ENCODE results near the gene MAP4K3. TPM values are rescaled to one million over a fixed set of nuclear protein-coding genes. Genes with fewer than 3 reads are reported as not detected.

The MAP4K3 gene
- total RNA-seq, 6 experiments from 2014 or later, result 28.7 to 34.4 (median 30.7) TPM

DNA sequence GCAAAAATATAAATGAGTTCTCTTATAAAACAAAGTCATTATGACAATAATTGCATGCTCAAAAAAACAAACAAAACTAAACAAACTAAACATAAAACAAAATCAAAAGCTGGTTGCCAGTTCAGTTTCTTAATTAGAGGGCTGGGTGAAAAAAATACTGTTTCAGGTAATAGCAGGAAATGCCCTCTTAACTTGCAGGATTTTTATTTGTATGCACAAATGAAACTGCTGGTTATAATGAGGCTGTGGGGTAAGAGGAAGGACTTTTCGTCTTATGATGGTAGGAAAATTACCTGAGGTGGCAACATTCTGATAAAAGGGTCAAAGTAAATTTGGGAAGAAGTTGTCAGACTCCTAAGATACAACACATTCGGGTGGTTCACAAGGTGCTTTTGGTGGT lies 171.8 kb downstream of the MAP4K3 start:
- H3K4me1 Mint-ChIP-seq (ENCODE audit: low read depth), result peaks cover 12% of the 10 kb centered on the region
- H3K27ac Mint-ChIP-seq, result no peak overlapping the region
- DNase-seq, result no peak
- TF ChIP-seq, protein P1, sequence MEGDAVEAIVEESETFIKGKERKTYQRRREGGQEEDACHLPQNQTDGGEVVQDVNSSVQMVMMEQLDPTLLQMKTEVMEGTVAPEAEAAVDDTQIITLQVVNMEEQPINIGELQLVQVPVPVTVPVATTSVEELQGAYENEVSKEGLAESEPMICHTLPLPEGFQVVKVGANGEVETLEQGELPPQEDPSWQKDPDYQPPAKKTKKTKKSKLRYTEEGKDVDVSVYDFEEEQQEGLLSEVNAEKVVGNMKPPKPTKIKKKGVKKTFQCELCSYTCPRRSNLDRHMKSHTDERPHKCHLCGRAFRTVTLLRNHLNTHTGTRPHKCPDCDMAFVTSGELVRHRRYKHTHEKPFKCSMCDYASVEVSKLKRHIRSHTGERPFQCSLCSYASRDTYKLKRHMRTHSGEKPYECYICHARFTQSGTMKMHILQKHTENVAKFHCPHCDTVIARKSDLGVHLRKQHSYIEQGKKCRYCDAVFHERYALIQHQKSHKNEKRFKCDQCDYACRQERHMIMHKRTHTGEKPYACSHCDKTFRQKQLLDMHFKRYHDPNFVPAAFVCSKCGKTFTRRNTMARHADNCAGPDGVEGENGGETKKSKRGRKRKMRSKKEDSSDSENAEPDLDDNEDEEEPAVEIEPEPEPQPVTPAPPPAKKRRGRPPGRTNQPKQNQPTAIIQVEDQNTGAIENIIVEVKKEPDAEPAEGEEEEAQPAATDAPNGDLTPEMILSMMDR (IDR thresholded peaks at IDR 0.05), result no peak
- H3K36me3 Mint-ChIP-seq (ENCODE audit: low read depth), result peaks cover 30% of the 10 kb centered on the region
- no peaks in the 10 kb centered on the region for H3K9me3 Mint-ChIP-seq
- H3K4me3 Mint-ChIP-seq, result no peak overlapping the region
- no peaks in the 10 kb centered on the region for H3K27me3 Mint-ChIP-seq (ENCODE audit: insufficient read depth)

DNA sequence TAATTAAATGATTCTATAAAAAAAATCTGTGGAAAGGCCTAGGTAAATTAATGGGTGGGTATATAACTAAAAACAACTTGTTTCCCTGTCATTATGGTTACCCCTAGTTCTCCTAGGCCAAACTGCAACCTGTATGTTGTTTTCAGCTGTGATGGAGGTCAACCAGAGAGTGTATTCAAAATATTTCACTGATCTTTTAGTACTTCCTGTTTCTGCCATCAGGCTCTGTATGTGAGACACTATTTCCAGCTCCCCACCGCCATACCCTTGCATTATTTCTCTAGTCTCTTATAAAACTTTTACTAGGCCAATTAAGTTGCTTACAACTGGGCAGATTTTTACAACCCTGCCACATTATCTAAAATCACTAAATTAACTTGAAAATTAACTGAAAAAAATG lies 172.4 kb downstream of the MAP4K3 start:
- H3K4me1 Mint-ChIP-seq (ENCODE audit: low read depth), result peaks cover 12% of the 10 kb centered on the region
- peak overlapping the region; percentile 9; the same call in 1 of the 2 replicates for H3K27ac Mint-ChIP-seq
- TF ChIP-seq, protein P1 (IDR thresholded peaks at IDR 0.05), result no peak

DNA sequence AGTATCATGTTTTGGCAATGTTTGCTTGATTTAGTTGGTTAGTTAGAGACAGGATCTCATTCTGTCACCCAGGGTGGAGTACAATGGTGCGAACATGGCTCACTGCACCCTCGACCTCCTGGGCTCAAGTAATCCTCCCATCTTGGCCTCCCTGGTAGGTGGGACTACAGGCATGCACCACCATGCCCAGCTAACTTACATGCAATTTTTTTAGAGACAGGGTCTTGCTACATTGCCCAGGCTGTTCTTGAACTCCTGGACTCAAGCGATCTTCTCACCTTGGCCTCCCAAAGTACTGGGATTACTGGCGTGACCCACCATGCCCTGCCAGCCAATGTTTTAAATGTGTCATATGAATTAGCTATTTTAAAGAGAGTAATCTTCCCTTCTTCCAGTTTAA lies 177.0 kb downstream of the MAP4K3 start:
- DNase-seq, result no peak
- H3K27ac Mint-ChIP-seq, result no peak overlapping the region
- H3K27me3 Mint-ChIP-seq (ENCODE audit: insufficient read depth), result no peaks in the 10 kb centered on the region
- peaks cover 32% of the 10 kb centered on the region for H3K36me3 Mint-ChIP-seq (ENCODE audit: low read depth)
- no peaks in the 10 kb centered on the region for H3K4me1 Mint-ChIP-seq (ENCODE audit: low read depth)
- no peaks in the 10 kb centered on the region for H3K9me3 Mint-ChIP-seq
- TF ChIP-seq, protein P1 (IDR thresholded peaks at IDR 0.05), result no peak
- no peak overlapping the region for H3K4me3 Mint-ChIP-seq

More for the DNA sequence above, 172.4 kb downstream of the MAP4K3 start:
- Mint-ChIP-seq H3K36me3 (ENCODE audit: low read depth) (peaks cover 30% of the 10 kb centered on the region), H3K9me3 (no peaks in the 10 kb centered on the region), H3K27me3 (ENCODE audit: insufficient read depth) (no peaks in the 10 kb centered on the region), H3K4me3 (no peak overlapping the region)
- DNase-seq, result no peak

GRCh38 chr2:39256040-39256439 lies 181.0 kb downstream of the MAP4K3 start:
- peaks cover 5% of the 10 kb centered on the region for H3K27me3 Mint-ChIP-seq (ENCODE audit: insufficient read depth)
- peaks cover 39% of the 10 kb centered on the region for H3K36me3 Mint-ChIP-seq (ENCODE audit: low read depth)
- no peak overlapping the region for H3K4me3 Mint-ChIP-seq
- TF ChIP-seq, protein P1 (IDR thresholded peaks at IDR 0.05), result no peak
- no peak for DNase-seq
- no peaks in the 10 kb centered on the region for H3K9me3 Mint-ChIP-seq
- H3K27ac Mint-ChIP-seq, result no peak overlapping the region
- H3K4me1 Mint-ChIP-seq (ENCODE audit: low read depth), result no peaks in the 10 kb centered on the region

- Mint-ChIP-seq H3K36me3 (ENCODE audit: low read depth) (peaks cover 41% of the 10 kb centered on the region), H3K27ac (no peak overlapping the region), H3K4me3 (no peak overlapping the region), H3K9me3 (no peaks in the 10 kb centered on the region), H3K4me1 (ENCODE audit: low read depth) (no peaks in the 10 kb centered on the region), H3K27me3 (ENCODE audit: insufficient read depth) (peaks cover 6% of the 10 kb centered on the region)
- no peak for DNase-seq
- TF ChIP-seq, protein P1 (IDR thresholded peaks at IDR 0.05), result no peak
Observed at GRCh38 chr2:39252888-39253518, 184.1 kb downstream of the MAP4K3 start.

Measured in HFFc6 (cell line).